ENCODE results near the gene BTF3L4. TPM values are rescaled to one million over a fixed set of nuclear protein-coding genes. Genes with fewer than 3 reads are reported as not detected.
A peak's percentile ranks its signal among the peaks of the same experiment; 100 is the strongest.
"Not testable (repeated sequence)": the region's sequence is repeated elsewhere in the genome, so short reads cannot be mapped to it uniquely, and the experiment has no call there.

The BTF3L4 gene
- polyA plus RNA-seq, 2 of the 4 experiments (the other 2 are of a cell fraction) = 47.4 to 63.8 TPM

DNA sequence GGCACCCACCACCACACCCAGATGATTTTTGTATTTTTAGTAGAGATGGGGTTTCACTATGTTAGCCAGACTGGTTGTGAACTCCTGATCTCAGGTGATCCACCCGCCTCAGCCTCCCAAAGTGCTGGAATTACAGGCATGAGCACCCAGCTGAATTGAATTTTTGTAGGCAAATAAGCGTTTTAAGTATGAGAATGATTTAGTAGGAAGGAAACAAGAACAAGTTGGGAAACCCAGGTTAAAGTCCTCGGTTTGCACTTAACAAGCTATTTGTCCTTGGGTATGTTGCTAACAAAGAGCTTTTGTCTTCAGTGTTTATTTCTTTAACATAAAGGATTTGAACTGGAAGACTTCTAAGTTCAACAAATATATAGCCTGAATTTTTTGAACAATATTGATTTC is 23.9 kb downstream of the BTF3L4 start:
- Histone ChIP-seq H3K9me3 (no peaks in the 10 kb centered on the region), H3K4me3 (no peak overlapping the region), H3K4me2 (no peak overlapping the region), H3K27ac (no peak overlapping the region), H3K4me1 (no peaks in the 10 kb centered on the region)
- ChIA-PET CTCF (interaction anchor here (1.1 kb wide), 1 partner anchor 47 kb away, joined by 3 read pairs; no protein-coding TSS in a partner anchor), POLR2A (no interaction called here)
- WGBS (ENCODE audit: missing lambda C conversion rate) = 67% methylated on average over 3 of the region's 3 CpGs
- ATAC-seq (no peak), DNase-seq (ENCODE audit: low read depth in 1 of 2, low spot score in 1 of 2) (no peak), FAIRE-seq (no peak)
- TF ChIP-seq, protein P1, sequence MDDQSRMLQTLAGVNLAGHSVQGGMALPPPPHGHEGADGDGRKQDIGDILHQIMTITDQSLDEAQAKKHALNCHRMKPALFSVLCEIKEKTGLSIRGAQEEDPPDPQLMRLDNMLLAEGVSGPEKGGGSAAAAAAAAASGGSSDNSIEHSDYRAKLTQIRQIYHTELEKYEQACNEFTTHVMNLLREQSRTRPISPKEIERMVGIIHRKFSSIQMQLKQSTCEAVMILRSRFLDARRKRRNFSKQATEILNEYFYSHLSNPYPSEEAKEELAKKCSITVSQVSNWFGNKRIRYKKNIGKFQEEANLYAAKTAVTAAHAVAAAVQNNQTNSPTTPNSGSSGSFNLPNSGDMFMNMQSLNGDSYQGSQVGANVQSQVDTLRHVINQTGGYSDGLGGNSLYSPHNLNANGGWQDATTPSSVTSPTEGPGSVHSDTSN (IDR thresholded peaks at IDR 0.05) = no peak
- no peak for TF ChIP-seq HOXB5 (CRISPR knock-in tag; IDR thresholded peaks at IDR 0.05)
- TF ChIP-seq ZFP36 (IDR thresholded peaks at IDR 0.05; ENCODE audit: borderline replicate concordance, partially characterized antibody) = no peak
- TF ChIP-seq NFE2L2 (conservative IDR thresholded peaks at IDR 0.05; ENCODE audit: low read length) = no peak

DNA sequence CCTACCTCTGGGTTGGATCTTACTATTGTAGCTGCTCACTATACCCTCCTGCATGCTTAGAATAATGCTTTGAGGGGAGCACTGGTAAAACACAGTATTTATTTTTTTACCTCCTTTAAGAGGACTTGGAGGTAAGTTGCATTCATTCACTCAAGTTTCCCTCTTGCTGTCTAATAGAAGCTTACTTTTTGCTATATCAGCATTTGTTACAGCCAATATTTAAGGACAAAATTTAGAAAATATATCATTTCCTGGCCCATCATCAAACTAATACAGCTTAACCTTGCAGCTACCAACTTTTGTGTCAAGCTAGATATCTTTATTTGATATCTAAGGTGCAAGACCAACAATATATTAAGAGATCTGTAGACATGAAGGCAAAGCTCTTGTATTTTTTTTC is 31.8 kb downstream of the BTF3L4 start:
- H3K4me1 ChIP-seq; H3K9me3 ChIP-seq; DNase-seq (ENCODE audit: low read depth in 1 of 2, low spot score in 1 of 2); CTCF ChIA-PET; H3K4me3 ChIP-seq; H3K4me2 ChIP-seq; POLR2A ChIA-PET; FAIRE-seq; H3K27ac ChIP-seq; ATAC-seq: not testable (repeated sequence)
- peak; percentile 88 for TF ChIP-seq MAFK (IDR thresholded peaks at IDR 0.05; ENCODE audit: partially characterized antibody)

DNA sequence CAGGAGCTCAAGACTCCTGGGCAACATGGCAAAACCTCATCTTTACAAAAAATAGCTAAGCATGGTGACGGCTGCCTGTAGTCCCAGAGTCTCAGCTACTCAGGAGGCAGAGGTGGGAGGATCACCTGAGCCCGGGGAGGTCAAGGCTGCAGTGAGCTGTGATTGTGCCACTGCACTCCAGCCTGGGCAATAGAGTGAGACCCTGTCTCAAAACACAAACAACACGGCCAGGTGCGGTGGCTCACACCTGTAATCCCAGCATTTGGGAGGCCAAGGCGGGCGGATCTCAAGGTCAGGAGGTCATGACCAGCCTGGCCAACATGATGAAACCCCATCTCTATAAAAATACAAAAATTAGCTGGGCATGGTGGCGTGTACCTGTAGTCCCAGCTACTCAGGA is 38.2 kb downstream of the BTF3L4 start:
- H3K4me2 ChIP-seq; CTCF ChIA-PET; FAIRE-seq; H3K27ac ChIP-seq; H3K9me3 ChIP-seq; DNase-seq (ENCODE audit: low read depth in 1 of 2, low spot score in 1 of 2); POLR2A ChIA-PET; H3K4me3 ChIP-seq; H3K4me1 ChIP-seq; ATAC-seq: not testable (repeated sequence)
- WGBS (ENCODE audit: missing lambda C conversion rate) = 97% methylated on average over 7 of the region's 7 CpGs

DNA sequence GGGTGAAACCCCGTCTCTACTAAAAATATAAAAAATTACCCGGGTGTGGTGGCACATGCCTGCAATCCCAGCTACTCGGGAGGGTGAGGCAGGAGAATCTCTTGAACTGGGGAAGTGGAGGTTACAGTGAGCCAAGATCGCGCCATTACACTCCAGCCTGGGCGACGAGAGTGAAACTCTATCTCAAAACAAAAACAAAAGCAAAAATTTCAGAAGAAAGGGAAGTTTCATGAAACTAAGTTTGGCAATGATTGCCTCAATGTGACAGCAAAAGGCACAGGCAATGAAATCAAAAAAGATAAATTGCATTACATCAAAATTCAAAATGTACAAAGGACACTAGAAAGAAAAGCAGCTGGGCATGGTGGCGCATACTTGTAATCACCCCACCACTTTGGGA is 40.1 kb downstream of the BTF3L4 start:
- DNase-seq (ENCODE audit: low read depth in 1 of 2, low spot score in 1 of 2) = no peak
- WGBS (ENCODE audit: missing lambda C conversion rate) = 63% methylated on average over 8 of the region's 8 CpGs
- ChIA-PET POLR2A (no interaction called here), CTCF (interaction anchor here (0.6 to 0.7 kb wide), 2 partner anchors 63 to 198 kb away, joined by 3 read pairs; no protein-coding TSS in a partner anchor)
- no peak for ATAC-seq
- TF ChIP-seq EHF (CRISPR knock-in tag; IDR thresholded peaks at IDR 0.05) = no peak
- no peak for TF ChIP-seq CBX2 (IDR thresholded peaks at IDR 0.05; ENCODE audit: borderline replicate concordance, low read depth)
- TF ChIP-seq RAD21 (conservative IDR thresholded peaks at IDR 0.05 in 1 of 2, IDR thresholded peaks at IDR 0.05 in 1 of 2) = no peak
- TF ChIP-seq, protein P2, sequence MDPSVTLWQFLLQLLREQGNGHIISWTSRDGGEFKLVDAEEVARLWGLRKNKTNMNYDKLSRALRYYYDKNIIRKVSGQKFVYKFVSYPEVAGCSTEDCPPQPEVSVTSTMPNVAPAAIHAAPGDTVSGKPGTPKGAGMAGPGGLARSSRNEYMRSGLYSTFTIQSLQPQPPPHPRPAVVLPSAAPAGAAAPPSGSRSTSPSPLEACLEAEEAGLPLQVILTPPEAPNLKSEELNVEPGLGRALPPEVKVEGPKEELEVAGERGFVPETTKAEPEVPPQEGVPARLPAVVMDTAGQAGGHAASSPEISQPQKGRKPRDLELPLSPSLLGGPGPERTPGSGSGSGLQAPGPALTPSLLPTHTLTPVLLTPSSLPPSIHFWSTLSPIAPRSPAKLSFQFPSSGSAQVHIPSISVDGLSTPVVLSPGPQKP (IDR thresholded peaks at IDR 0.05; ENCODE audit: low read depth, low read length) = no peak
- TF ChIP-seq NFE2L2 (conservative IDR thresholded peaks at IDR 0.05; ENCODE audit: low read length) = no peak
- TF ChIP-seq, protein P3, sequence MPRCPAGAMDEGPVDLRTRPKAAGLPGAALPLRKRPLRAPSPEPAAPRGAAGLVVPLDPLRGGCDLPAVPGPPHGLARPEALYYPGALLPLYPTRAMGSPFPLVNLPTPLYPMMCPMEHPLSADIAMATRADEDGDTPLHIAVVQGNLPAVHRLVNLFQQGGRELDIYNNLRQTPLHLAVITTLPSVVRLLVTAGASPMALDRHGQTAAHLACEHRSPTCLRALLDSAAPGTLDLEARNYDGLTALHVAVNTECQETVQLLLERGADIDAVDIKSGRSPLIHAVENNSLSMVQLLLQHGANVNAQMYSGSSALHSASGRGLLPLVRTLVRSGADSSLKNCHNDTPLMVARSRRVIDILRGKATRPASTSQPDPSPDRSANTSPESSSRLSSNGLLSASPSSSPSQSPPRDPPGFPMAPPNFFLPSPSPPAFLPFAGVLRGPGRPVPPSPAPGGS (IDR thresholded peaks at IDR 0.05) = no peak
- no peak for TF ChIP-seq CEBPB (IDR thresholded peaks at IDR 0.05)
- TF ChIP-seq CHD4 (IDR thresholded peaks at IDR 0.05; ENCODE audit: borderline replicate concordance) = no peak
- no peak for TF ChIP-seq KDM5A (IDR thresholded peaks at IDR 0.05)
- no peak for TF ChIP-seq RNF2 (IDR thresholded peaks at IDR 0.05; ENCODE audit: borderline replicate concordance, low read depth)
- TF ChIP-seq, protein P4, sequence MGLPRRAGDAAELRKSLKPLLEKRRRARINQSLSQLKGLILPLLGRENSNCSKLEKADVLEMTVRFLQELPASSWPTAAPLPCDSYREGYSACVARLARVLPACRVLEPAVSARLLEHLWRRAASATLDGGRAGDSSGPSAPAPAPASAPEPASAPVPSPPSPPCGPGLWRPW (IDR thresholded peaks at IDR 0.05) = no peak
- no peak for TF ChIP-seq ZFP36 (IDR thresholded peaks at IDR 0.05; ENCODE audit: borderline replicate concordance, partially characterized antibody)
- no peak for TF ChIP-seq GATA3 (IDR thresholded peaks at IDR 0.05; ENCODE audit: borderline replicate concordance)
- no peak for TF ChIP-seq MAFK (IDR thresholded peaks at IDR 0.05; ENCODE audit: partially characterized antibody)
- TF ChIP-seq CHD2 (IDR thresholded peaks at IDR 0.05; ENCODE audit: low read length, partially characterized antibody) = no peak
- TF ChIP-seq, protein P5, sequence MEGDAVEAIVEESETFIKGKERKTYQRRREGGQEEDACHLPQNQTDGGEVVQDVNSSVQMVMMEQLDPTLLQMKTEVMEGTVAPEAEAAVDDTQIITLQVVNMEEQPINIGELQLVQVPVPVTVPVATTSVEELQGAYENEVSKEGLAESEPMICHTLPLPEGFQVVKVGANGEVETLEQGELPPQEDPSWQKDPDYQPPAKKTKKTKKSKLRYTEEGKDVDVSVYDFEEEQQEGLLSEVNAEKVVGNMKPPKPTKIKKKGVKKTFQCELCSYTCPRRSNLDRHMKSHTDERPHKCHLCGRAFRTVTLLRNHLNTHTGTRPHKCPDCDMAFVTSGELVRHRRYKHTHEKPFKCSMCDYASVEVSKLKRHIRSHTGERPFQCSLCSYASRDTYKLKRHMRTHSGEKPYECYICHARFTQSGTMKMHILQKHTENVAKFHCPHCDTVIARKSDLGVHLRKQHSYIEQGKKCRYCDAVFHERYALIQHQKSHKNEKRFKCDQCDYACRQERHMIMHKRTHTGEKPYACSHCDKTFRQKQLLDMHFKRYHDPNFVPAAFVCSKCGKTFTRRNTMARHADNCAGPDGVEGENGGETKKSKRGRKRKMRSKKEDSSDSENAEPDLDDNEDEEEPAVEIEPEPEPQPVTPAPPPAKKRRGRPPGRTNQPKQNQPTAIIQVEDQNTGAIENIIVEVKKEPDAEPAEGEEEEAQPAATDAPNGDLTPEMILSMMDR (IDR thresholded peaks at IDR 0.05) = no peak
- no peak for TF ChIP-seq NPAS2 (CRISPR knock-in tag; IDR thresholded peaks at IDR 0.05; ENCODE audit: borderline replicate concordance)
- H3K27ac ChIP-seq = no peak overlapping the region
- no peak for FAIRE-seq
- no peak overlapping the region for H3K4me3 ChIP-seq
- no peaks in the 10 kb centered on the region for H3K4me1 ChIP-seq
- H3K4me2 ChIP-seq = no peak overlapping the region
- H3K9me3 ChIP-seq = no peaks in the 10 kb centered on the region
